Activated naive CD4-positive, alpha-beta T cell treated with Interleukin-2 at 50 U/mL for 16 hours (primary cell): ENCODE results near the gene HSD17B12.

Experiments
- DNase-seq: peaks from one replicate; pipeline ENCODE4 v3.0.0-alpha.2; 2020

The HSD17B12 gene

GRCh38 chr11:43874738-43875137 lies 194.2 kb downstream of the HSD17B12 start:
- no peak for DNase-seq

GRCh38 chr11:43879789-43880639 lies 199.5 kb downstream of the HSD17B12 start:
- DNase-seq = no peak

DNA sequence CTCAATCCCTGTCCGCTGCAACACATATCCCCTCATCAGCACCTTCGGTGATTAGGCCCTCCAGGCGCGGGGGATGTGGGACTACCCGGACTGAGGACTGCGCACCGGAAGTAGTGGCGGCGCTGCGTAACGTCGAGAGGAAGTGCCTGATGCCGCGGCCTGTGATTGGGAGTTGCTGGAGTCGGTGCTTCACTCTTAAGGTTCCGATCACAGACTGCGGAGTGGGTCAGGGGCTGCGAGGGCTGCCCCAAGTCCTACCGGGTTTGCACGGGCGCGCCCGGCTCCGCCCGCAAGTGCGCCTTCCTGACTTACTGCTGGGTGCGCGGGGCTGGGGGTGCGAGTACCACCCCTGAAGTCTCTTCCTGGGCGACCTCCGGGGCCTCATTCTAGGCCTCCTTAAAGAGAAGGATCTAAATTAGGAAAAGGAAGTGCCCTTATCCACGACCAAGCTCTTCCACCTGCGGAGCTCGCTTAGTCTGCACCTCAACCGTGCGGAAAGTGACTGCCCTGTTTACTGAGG lies 200.2 kb downstream of the HSD17B12 start, which contains the start of gene ALKBH3:
ALKBH3 (plus strand) TSS at position 192 of the 520 bp plus-strand sequence. CDS start 1,822 bp downstream, outside the sequence.
- DNase-seq = peak; percentile 92

DNA sequence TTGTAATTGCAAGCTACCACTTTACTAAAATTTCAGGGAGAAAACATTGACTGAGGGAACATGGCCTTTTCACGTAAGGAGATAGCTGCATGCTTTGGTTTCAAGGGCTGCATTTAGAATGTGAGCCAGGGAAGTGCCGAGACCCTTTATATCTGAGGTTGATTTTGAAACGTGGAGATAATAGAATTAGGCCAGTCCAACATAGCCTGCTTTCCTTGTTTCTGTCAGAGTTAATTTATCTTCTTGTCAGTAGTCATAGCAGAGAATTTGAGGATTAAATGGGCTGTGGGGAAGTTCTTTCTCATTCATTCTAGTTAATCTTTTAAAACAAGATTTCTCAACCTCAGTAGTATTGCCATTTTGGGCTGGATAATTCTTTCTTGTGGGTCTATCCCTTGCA lies 212.3 kb downstream of the HSD17B12 start:
- DNase-seq = no peak

- DNase-seq = no peak
Measured at GRCh38 chr11:43894546-43894945, 214.0 kb downstream of the HSD17B12 start.

- no peak for DNase-seq
Measured at GRCh38 chr11:43895601-43896000, 215.1 kb downstream of the HSD17B12 start.

GRCh38 chr11:43898574-43898973 lies 218.0 kb downstream of the HSD17B12 start:
- no peak for DNase-seq

DNA sequence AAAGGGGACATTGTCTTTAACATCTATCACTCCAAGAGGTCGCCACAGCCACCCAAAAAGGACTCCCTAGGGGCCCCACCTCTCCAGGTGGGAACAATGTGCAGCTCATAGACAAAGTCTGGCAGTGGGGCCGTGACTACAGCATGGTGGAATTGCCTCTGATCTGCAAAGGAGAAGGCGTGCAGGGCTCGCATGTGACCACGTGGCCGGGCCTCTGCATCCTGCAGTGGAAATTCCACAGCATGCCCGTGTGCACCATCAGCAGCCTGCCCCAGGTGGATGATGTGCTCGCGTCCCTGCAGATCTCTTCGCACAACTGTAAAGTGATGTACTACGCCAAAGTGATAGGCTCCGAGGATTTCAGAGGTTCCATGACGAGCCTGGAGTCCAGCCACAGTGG lies 218.6 kb downstream of the HSD17B12 start:
- DNase-seq = no peak

- no peak for DNase-seq
Measured at GRCh38 chr11:43901551-43901950, 221.0 kb downstream of the HSD17B12 start.

DNA sequence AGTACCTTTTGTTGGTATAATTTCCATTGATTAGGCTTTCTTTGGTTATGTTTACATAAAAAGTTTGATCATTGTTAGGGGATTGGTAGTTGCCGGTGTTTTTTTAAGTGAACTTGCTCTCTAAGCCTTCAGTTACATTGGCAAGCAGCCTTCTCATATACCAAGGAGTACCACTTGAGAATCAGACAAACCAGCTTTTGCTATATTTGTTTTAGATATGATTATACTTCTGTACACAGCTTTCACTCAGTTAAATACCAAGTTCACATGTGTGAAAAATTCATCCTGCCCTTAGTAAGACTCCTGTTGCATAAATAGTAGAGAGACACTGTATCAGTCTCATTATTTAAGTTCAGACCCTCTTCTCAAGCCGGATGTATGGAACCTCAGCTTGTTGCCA lies 222.5 kb downstream of the HSD17B12 start:
- DNase-seq = no peak

GRCh38 chr11:43903969-43904368 lies 223.4 kb downstream of the HSD17B12 start:
- no peak for DNase-seq

DNA sequence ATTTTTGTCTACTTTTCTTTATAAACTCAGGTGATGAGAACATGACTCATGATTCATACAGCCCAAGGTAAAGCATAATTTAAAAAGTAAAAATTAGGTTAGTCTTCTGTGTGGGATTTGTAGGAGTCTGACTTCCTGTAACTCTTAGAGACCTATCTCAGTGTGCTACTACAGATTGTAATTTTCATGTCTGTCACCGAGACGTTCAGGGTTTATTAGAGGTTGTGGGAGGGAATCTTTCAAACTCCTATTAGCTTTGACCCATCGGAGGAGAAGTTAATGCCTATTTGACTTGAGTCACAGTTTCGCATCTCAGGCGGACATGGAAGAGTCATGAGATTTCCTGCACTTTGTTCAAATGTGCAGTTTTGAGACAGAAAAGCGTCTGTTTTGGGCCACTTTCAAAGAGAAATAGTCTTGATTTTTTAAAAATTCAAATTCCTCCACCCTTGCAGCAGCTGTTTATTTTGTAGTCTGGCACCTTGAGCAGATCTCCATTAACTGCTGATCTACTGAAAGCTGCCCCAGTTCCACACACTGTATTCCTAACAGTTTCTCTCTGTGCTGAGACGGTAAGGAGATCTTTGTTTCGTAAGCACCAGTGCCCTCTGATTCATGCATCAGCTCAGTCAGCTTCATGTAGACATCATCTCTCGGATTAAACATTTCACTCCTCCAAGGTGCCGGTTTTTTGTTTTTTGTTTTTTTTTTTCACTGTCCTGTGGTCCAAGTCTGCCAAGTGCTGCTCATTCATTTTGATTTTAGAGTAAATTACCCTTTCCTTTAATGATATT lies 224.4 kb downstream of the HSD17B12 start:
- DNase-seq = no peak

DNA sequence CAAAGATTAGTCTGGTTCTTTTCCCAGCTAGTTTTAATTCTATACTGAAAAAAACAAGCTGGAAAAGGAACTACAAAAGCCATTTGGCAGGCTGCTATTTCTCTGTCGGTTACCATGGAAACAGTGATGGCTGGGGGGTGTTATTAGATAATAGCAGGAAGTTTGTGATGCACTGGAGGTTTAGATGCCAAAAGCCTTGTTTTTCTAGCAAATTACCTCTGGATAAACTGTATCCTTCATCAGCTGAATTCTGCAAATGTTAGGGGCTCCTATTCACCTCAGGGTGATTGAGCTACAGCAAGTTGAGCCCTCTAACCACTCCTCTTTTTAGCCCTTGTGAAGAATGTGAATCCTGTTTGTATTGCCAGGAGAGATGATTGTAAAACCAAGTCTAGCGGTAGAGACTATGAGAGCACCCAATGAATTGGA lies 225.3 kb downstream of the HSD17B12 start:
- DNase-seq = no peak
